ENCODE measurements around the gene SHROOM2.

- TF ChIP-seq REST (IDR thresholded peaks at IDR 0.05; ENCODE audit: low read depth) (no peak), POLR2A (IDR thresholded peaks at IDR 0.05; ENCODE audit: borderline replicate concordance, extremely low read depth, insufficient read depth, insufficient read length) (no peak), CTCF (IDR thresholded peaks at IDR 0.05 in 2 of 3, conservative IDR thresholded peaks at IDR 0.05 in 1 of 3; ENCODE audit: borderline replicate concordance in 1 of 3, insufficient read depth in 1 of 3, low read depth in 2 of 3, low read length in 2 of 3) (no peak), ZBTB33 (IDR thresholded peaks at IDR 0.05; ENCODE audit: extremely low read depth, insufficient replicate concordance, low read length) (no peak), CEBPB (IDR thresholded peaks at IDR 0.05; ENCODE audit: low read depth) (no peak), ZFX (IDR thresholded peaks at IDR 0.05) (no peak), POLR2AphosphoS5 (IDR thresholded peaks at IDR 0.05; ENCODE audit: low read depth, low read length) (no peak), EZH2phosphoT487 (IDR thresholded peaks at IDR 0.05; ENCODE audit: borderline replicate concordance) (no peak)
Observed at GRCh38 chrX:9905288-9905687, 119.1 kb downstream of the SHROOM2 start.

Measured in HCT116 (cell line).